HG03097 (cell line): Measurements from ENCODE around the gene SPAG4.

Experiments used
- ATAC-seq: cut with Tn5 transposase; IDR thresholded peaks from one replicate; pipeline ENCODE4 v1.9.1; 2021; ENCODE audit not compliant: unreplicated experiment, low FRiP score

Gene SPAG4

GRCh38 chr20:35598899-35599775 is 16.5 kb upstream of the SPAG4 start:
- ATAC-seq: no peak

GRCh38 chr20:35599776-35600120 is 15.9 kb upstream of the SPAG4 start:
- ATAC-seq: no peak

- ATAC-seq: no peak
Measured at GRCh38 chr20:35600176-35600992, 15.2 kb upstream of the SPAG4 start.

DNA sequence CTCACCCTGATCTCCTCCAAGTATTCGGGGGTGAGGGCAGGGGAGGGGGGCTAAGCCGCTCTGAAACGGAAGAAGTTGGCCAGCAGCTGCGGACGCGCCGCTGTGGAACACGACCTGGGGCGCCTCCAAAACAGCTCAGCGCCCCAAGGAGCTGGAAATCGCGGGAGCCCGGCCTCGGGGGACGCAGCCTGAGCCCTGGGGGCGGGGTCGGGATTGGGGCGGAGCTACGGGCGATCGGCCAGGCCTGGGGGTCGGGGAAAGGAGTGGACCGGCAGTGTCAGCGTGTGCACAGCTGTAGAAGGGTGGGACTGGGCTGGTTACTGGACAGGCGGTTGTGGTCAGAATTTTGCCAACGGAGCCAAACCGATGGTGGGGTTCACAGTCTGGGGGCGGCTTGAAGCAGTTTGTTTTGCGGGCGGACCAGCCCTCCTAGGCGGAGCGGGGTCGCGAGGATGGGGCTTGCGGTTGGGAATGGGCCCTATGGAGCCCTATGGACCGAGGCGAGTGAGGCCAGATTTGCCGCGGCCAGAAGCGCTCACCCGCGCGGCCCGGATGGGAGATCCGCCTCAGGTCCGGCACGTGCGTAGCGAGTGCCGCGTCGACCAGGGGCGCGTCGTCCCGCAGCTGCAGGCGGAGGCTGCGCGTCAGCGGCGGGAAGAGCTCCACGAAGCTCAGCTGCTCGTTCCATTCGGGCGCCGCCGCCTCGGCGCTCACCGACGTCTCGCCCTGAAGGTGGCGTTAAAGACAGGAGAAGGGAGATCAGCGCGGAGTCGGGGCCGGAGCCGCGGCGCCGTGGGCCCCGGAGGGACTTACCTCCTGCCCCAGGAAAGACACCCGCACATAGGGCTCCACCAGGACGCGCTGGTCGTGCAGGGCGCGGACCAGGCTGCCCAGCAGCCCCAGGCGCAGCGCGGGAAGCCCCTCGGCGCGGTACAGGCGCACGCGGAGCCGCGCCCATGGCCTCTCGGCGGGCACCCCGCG is 14.3 kb upstream of the SPAG4 start:
- ATAC-seq: no peak

DNA sequence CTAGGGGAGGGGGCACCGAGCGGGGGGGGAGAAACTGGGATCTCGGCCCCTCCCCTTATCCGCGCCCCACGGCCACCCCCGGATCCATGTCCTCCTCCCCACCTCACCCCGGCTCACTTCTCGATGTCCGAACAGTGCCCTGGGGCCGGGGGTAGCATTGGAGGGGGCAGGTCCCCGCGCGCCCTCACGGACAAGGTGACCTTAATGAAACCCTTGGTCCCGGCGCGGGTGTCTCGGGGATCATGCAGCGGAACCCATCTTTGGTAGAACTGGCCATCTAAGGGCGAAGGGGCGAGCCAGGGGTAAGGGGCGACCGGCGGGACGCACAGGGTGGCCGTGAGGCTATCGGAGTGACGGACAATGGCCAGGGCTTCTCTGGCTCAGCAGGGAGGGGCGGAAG is 13.6 kb upstream of the SPAG4 start:
- no peak for ATAC-seq

DNA sequence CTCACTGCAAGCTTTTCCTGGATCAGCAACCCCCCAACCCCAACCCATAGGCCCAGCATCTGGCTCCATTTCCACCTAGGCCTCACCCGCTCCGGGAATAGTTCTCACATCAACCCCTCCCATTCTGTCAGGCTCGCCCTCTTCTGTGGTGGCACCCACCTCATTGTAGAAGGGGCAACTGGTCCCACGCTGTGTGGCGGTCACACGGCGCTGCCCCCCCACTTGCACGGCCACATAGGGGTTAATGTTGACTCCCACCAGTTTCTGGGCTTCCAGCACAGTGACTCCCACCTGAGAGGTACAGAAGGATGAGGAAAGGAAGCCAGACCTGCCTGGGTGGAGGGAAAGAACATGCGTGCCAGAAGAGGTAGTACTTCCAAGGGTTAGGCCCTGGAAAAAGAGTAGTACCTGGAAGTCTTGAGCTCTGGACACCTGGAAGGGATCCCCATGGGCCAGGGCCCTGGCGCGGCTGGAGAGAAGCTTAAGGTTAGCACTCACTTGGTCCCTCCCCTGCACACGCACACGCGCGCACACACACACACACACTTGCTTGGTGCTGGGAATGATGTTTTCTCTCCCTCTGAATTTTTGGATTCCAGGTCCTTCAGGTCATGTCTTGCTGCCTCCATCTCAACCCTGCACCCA is 12.7 kb upstream of the SPAG4 start:
- no peak for ATAC-seq

- ATAC-seq: no peak
Measured at GRCh38 chr20:35603695-35604448, 11.8 kb upstream of the SPAG4 start.

GRCh38 chr20:35604449-35604747 is 11.2 kb upstream of the SPAG4 start:
- no peak for ATAC-seq

DNA sequence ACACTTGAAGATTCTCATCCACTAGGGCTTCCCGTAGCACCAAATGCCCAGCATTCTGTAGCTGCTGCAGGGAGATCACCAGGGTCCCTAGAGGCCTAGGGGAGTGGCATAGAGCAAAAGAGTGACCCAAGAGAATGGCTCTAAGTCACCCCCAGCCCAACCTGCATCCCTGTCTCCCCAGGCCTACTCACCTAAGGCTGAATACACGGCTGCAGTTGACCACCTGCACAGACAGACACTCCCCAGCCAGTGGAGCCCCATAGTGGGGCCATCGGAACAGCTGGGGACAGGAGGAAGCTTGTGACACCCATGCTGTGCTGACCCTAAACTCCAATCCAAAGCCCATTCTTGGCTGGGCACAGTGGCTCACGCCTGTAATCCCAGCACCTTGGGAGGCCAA is 9.5 kb upstream of the SPAG4 start:
- ATAC-seq: no peak

DNA sequence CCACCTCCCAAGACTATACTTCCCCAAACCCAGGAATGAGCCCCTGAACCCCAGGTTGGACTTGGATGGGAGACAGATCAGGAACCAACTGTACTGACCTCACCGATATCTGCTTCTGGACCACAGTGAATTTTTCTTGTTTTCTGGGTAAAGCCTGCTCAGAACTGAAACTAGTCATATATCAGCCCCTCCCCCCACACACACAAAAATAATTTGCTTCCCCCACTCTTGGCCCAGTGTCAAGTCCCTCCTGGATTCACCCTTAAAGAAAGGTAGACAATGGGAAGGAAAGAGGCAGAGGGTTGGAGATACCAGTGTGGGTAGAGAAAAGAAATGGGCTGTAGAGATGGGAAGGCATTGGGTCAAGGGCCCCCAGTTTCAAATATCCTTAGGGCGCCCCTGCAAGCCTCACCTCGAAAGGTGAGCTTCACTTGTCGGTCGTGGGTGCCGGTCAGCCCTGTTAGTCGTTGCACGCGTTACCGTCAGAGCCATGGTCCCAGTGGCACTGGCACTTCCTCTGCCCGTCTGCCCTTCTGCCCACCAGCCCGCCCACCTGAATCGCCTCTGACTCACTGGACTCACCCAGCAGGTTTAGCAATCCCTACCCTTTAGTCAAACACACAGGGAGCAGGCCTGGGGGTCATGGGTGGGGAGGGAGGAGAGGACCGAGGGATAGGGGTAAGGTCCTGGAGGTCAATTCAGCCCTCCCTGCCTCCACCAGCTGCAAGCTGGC is 8.5 kb upstream of the SPAG4 start:
- no peak for ATAC-seq

- ATAC-seq: no peak
Measured at GRCh38 chr20:35610833-35611427, 4.7 kb upstream of the SPAG4 start.

- no peak for ATAC-seq
Measured at GRCh38 chr20:35611482-35611881, 4.1 kb upstream of the SPAG4 start.

DNA sequence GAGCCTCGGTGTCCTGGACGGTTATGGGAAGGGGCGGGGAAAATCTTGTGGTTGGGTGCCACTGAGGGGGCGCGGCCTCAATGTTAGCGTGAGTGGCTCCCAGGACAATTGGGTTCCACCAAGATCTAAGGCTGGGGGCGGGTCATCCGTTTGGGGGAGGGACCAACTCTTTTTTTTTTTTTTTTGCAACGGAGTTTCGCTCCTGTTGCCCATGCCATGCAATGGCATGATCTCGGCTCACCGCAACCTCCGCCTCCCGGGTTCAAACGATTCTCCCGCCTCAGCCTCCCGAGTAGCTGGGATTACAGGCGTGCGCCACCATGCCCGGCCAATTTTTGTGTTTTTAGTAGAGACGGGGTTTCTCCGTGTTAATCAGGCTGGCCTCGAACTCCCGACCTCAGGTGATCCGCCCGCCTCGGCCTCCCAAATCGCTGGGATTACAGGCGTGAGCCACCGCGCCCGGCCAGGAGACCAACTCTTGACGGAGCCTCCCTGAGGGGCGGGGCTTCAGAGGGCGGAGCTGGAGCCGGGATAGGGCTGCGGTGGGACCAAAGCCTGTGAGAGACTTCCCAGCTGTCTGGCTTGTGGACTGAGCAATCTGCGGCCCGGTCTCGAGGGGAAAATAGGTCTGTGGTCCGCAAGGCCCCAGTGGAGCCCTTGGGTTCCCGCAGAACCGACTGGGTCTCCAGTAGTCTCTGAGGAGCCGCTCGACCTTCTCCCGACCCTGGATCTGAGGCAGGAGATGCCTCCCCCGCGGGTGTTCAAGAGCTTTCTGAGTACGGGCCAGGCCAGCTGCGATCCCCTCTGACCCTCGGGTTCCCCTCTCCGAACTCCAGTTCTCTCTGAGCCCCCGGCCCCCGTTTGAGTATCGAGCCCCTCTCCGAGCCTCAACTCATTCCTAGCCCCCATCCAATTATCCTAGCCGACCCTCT is 1.1 kb downstream of the SPAG4 start:
- no peak for ATAC-seq

DNA sequence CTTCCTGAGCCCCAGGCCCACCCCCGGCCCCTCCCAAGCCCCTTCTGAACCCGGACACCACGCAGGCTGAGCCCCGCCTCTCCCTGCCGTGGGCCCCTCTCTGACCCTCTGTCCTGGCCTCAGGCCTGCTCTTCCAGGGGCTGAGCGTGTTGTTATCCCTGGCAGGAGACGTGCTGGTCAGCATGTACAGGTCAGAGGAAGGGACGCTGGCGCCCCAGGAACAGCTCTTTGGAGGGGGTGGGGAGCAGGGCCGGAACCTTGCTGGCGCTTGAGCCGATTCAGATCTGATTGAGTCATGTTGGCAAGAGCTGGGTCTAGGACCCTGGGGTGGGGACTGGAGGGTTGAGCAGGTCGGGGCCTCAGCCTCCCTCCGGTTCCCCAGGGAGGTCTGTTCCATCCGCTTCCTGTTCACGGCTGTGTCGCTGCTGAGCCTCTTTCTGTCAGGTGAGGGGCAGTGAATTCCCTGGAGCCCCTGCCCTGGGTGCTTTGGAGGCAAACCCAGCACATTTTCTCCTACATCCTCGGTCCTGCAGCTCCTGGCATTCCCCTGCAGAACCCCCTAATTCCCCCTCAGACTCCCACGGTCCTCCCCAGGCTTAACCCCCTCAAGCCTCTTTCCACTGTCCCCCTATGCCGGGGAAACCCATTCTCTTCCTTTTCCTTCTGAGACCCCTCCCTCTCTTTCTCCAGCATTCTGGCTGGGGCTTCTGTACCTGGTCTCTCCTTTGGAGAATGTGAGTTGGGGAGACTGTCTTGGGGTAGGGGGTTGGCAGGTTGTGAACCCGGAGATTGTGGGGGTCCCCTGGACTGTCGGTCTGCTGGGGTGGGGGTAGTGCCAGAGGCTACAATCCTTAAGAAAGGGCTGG is 2.0 kb downstream of the SPAG4 start:
- no peak for ATAC-seq

GRCh38 chr20:35618263-35619131 is 2.9 kb downstream of the SPAG4 start:
- no peak for ATAC-seq
